Middle frontal gyrus (tissue), 1 donor: ENCODE data around the gene BTC.
A peak's percentile ranks its signal among the peaks of the same experiment; 100 is the strongest.
"Not testable (repeated sequence)": the region's sequence is repeated elsewhere in the genome, so short reads cannot be mapped to it uniquely, and the experiment has no call there.

Experiments
- DNase-seq: peaks from one replicate; pipeline ENCODE4 v3.0.0-alpha.2; 2015; ENCODE audit warnings: low spot score; ENCODE audit errors: extremely low spot score

The BTC gene

DNA sequence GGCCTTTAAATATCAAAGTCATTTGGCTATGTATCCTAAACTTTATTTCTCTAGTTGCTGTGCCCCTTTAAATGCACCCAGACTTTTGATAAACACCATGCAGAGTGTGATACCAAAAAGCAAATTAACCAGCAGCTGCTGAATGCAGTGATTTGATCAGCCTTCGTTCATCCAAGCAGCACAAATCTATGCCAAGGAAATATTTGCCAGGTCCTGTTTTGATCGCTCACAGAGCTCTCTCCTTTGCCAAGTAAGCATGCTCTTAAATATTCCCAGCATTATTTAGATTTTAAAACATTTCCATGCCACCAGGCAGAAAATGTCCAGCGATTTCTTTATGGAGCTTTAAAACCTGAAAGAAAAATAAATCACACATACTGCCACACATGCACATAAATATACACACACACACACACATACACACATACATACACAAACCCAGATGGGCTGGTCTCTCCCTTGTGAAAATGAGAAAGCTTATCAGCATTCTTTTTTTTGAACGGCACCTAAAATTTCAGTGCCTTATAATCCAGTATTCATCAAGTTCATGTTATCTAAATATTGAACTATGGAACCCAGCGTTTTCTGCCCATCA is 35.7 kb downstream of the BTC start:
- DNase-seq = no peak

DNA sequence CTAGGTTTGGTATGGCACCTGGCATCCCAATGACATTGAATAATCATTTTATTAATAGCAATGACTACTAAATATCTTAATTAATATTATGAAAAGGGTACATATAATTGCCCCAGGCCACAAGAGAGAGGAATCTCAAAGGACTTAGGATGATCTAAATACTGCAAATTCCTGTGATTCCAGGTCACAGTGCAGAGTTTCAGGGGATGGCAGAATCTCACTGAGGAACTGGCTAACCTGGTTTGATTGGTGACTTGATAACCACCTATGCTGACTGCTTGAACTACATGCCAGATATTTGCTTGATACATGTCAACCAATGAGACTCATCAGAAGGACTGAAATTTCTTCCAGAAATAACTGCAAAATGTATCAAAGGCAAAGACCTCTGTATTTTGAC is 37.2 kb downstream of the BTC start:
- DNase-seq = no peak

DNA sequence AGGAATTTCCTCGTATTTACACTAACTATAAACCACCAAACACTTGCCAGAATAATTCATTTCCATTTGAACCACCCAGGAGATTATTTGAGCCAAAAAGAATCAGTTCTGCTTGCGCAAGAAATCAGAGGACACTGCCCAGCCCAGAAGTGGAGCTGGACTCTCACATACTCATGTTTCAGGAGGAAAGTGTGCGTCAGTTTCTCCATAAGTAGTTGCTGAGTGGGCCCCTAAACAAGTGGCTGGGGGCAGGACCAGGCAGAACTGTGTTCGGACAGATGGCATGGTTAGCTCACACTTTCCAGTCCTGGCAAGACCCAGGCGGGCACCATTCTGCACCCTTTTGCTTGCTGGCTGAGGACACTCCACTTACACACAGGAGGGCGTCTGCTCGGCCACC is 38.8 kb downstream of the BTC start:
- no peak for DNase-seq

DNA sequence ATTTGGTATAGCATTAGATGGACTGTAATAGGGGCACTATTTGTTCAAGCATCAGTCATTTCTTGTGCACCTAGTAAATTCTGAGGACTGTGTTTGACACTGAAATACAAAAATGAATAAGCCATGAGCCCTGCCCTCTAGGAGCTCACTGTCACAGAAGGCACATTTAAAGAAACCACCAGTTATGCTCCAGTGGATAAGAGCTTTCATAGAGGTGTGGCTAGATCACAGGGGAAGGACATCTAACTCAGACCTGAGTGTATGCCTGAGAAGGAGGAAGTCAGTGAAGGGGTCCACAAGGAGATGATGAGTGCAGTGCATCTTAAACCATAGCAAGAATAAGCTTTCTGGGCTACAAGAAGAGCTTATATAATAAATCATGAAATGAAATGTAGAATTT is 40.1 kb downstream of the BTC start:
- DNase-seq = no peak

DNA sequence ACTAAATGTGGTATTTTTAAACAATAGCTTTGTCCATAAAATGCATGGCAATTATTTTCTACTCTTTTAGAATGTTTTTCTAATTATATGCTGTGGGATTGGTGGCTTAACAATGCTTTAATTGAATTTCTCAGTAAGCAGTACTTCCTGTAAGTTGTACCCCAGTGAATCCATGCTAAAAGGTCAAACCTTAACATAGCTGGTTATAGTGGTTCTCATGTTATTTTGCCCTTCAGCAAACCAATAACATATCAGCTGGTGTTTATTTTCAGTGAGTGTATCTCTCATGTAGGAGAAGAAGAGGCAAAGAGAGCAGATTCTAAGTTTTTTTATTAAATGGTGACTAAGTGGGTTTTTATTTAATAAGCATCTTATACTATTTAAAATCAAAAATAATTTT is 41.5 kb downstream of the BTC start:
- no peak for DNase-seq

DNA sequence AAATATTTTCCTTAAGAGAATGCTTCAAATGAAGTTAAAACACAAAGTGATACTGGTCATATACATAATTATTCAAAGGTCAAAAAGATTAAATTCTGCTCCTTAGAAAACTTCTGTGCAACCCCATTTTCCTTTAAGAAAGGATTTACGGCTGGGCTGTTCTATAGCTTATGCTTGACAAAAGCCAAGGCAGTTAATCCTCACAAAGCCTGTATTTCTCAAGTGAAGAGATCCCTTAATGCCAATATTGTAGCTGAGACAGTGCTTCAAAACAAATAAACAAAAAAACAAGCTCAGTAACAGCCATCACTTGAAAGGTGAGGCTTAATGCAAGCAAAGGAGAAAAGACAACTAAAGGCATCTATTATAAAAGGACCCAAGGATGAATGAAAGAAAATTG is 42.5 kb downstream of the BTC start:
- no peak for DNase-seq

DNA sequence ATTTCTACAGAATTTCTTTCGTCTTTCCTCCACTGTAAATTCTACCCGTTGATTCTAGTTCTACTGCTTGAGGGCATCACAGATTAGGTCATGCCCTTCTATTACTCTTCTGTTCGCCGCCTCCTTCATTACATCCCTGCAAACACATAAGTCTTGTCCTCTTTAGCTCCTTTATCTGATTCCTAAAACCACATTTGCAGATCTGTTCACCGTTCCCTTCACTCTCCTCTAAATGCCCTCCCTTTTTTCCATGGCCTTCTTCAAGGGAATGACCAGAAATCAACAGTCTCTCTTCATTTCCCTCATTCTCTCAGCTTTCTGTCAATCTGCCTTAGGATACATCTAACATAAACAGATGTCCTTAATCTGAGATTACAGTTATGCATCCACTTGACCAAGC is 43.1 kb downstream of the BTC start:
- no peak for DNase-seq

DNA sequence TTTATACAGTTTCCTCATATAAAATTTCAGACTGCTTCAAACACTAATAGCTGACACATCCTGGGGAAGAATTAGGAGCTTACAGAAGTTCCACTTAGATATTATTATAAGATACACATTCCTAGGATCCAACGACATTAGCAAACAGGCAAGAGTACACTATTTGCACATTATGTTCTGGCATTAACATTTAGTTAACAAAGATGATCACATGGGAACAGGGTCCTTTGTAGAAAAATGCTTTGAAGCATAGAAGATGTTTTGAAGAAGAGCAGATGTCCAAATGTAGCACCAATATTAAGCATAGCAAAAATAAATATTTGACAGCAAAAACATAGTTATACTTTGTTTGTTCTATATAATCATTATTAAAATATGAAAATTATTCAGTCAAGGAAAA is 52.1 kb downstream of the BTC start:
- DNase-seq = no peak

DNA sequence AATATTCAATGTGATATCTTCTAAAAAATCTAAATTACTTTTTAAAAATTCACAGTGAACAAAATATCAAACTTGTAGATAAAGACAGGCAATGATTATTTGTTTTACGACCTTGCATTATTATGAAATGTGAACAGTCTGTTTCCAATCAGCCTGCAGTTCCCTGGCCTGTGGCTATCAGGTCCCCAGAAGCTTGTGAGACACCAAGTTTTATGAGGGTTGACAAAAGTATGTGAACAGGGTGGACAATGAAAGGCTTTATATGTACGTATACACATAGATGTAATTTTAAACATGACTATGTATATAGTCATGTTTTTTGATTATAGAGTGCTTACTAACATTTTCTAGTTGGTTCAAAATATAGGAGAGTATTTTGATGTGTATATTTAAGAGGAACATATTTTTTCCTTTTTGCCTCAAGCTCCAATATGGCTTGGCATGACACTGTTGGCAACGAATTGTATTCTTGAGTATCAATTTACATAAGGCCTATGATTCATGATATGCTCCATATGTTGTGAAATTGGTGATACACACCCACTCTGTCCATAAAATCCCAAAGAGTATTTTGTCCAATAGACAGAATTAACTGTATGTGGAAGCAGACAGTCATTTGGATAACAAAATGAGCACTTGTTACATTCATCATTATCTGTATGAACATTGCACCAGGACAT is 55.7 kb downstream of the BTC start:
- DNase-seq = peak; percentile 43

DNA sequence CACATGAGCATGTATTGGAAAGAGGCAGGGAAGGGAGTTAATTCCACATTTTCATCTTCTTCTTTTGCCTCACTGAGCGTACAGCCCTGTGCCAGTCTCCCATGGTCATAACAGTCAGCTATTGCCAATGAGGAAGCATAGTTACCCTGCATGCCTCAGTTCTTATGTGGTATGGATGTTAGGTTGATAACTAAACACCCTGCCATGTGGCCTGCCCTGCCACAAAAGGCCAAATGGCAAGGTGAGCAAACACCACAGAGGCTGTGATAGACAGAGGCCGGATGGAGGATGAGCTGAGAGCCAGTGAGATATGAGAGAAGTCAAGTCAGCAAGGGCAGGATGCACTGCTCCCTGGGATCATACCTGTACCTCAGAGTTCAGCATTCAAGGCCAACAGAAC is 59.3 kb downstream of the BTC start:
- DNase-seq = no peak

DNA sequence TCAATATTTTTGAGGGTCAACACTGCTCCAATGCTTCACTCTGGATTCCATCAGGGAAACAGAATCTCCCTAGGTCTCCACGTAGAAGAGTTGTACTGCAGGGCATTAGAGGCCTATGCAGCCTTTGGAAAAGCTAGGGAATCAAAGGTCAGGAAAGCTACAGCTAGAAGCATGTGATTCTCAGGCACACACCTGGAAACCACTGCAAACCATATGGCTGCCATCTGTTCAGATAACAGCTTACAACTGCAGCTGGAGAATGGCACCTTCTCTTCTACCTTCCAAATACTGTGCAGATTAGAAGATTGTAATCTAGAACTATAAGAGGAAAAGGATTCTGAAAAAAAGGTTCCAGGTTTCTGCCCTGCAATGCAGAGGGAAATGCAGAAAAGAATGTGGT is 60.6 kb downstream of the BTC start:
- DNase-seq = no peak

DNA sequence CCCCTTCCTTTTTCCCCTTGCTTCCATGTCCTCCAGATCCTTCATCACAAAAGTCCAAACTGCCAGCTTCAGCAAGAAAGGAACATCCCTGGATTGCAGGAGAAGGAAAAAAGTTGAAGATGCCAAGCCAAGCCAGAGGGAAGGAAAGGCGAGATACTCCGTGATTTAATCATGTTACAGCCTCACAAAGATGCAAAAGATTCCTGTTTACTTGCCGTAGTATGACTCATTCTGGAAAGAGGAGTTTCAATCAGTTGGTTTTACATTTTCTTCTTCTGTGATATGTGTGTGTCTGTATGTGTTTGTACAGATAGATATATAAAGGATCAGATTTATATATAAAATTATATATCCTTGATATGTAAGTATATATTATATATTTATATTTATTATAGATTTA is 69.3 kb downstream of the BTC start:
- DNase-seq = no peak

DNA sequence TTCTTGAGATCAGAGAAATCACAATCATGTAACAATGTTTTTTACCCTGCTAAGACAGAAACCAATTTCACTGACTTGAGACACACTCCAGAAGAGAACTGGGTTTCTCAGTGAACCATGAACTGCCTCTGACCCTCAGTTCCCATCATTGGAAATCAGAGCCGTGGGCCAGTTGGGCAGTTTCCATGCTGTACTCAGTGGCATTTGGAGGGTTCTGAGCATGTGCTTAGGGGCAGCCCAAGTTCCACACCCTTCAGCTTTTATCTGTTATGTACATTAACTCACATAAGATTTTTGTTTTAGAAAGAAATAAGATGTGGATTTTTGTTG is 77.9 kb downstream of the BTC start:
- no peak for DNase-seq

DNA sequence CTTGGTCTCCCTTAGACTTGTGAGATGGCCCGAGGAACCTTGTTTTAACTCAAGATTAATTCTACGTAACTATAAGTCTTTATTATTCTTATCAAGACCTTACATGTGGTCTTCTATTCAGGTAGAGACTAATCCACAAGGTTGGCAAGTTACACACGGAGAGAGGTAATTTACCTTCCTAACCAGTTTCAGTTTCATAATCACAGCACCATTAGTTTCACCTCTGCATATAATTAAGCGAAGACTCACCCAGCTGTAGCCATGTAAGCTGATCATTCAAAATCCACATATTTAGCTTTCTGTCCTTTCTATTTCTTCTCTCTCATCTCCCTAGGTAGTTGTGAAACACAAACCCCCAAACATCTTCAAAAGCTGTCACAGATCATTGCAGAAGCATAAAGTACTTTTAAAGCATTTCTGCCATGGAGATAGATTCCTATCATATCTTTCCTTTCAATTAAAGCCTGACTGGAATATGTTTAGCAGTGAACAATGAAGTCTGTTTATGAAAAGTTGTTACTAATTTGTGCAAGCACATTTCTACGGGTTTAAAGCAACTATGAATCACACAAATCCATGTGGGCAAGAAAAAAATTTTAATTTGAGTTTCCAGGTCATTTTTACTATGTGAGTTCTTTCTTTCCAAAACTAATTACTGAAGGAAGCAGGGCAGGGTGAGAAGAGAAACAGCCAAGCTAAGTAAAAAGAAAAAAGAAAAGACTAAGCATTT is 78.5 kb downstream of the BTC start:
- DNase-seq = no peak

DNA sequence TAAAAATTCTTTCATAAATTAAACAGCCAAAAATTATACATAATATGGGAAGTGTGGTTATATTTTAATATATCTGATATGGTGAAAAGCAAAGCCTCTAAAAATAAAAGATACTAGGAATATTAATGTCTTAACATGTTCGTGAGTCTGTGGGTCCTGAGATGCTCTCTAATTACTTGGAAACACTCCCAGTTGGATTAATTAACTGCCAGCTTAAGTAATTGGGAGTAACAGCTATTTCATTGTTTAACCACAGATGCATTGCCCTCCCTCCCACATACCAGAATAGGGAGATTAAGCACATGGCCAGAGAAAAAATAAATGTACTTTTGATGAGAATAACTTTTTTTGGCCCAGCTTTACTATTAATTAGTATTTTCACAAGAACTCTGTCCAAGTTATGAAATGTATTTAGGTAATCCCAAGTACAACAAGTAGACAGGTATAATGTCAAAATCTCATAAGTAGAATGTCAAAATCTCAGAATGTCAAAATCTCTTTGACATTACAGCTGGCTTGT is 79.7 kb downstream of the BTC start:
- no peak for DNase-seq

DNA sequence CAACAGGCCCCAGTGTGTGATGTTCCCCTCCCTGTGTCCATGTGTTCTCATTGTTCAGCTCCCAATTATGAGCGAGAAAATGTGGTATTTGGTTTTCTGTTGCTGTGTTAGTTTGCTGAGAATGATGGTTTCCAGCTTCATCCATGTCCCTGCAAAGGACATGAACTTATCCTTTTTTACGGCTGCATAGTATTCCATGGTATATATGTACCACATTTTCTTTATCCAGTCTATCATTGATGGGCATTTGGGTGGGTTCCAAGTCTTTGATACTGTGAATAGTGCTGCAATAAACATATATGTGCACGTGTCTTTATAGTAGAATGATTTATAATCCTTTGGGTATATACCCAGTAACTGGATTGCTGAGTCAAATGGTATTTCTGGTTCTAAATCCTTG is 86.2 kb downstream of the BTC start:
- not testable (repeated sequence) for DNase-seq
